WERI-Rb-1 (cell line): ENCODE measurements around the gene BGN.
A peak's percentile ranks its signal among the peaks of the same experiment; 100 is the strongest.

ENCODE experiments used
- DNase-seq: peaks from one replicate; pipeline ENCODE4 v3.0.0-alpha.2; 2020
- H3K27ac ChIP-seq: fragments of 250-450 bp; sonication (Bioruptor Pico); 2 replicates; pipeline ENCODE4 v1.5.1; 2020; ENCODE audit warnings: mild to moderate bottlenecking, moderate library complexity
- H3K27me3 ChIP-seq: fragments of 250-450 bp; sonication (Bioruptor Pico); 2 replicates; pipeline ENCODE4 v1.5.1; 2021; ENCODE audit warnings: mild to moderate bottlenecking, low read depth, moderate library complexity; ENCODE audit not compliant: insufficient read depth, severe bottlenecking
- H3K36me3 ChIP-seq: fragments of 250-450 bp; sonication (Bioruptor Pico); 2 replicates; pipeline ENCODE4 v1.5.1; 2020; ENCODE audit warnings: mild to moderate bottlenecking, moderate library complexity
- H3K4me3 ChIP-seq: 2 replicates; pipeline ENCODE4 v1.5.1; 2011; ENCODE audit warnings: low read depth, mild to moderate bottlenecking, control low read depth, low read length
- H3K9me3 ChIP-seq: fragments of 250-450 bp; sonication (Bioruptor Pico); 2 replicates; pipeline ENCODE4 v1.5.1; 2021; ENCODE audit warnings: mild to moderate bottlenecking, moderate library complexity; ENCODE audit not compliant: severe bottlenecking
- CTCF ChIP-seq: IDR thresholded peaks from 2 replicates; pipeline ENCODE4 v1.5.1; 2011; ENCODE audit warnings: low read depth, mild to moderate bottlenecking, control low read depth, inconsistent platforms, low read length

Gene BGN

GRCh38 chrX:153457827-153458466, 36.8 kb upstream of the BGN start:
- Histone ChIP-seq H3K27me3 (peaks cover 15% of the 10 kb centered on the region), H3K36me3 (peaks cover 42% of the 10 kb centered on the region), H3K4me3 (no peak overlapping the region), H3K27ac (no peak overlapping the region), H3K9me3 (no peaks in the 10 kb centered on the region)
- no peak for DNase-seq
- no peak for TF ChIP-seq CTCF

- H3K27me3 ChIP-seq = peaks cover 15% of the 10 kb centered on the region
- no peaks in the 10 kb centered on the region for H3K9me3 ChIP-seq
- no peak for DNase-seq
- H3K27ac ChIP-seq = no peak overlapping the region
- H3K36me3 ChIP-seq = peaks cover 42% of the 10 kb centered on the region
- TF ChIP-seq CTCF = no peak
- H3K4me3 ChIP-seq = no peak overlapping the region
Observed at GRCh38 chrX:153458476-153458875, 36.3 kb upstream of the BGN start.

GRCh38 chrX:153459986-153460385, 34.8 kb upstream of the BGN start:
- Histone ChIP-seq H3K4me3 (no peak overlapping the region), H3K27me3 (peaks cover 16% of the 10 kb centered on the region), H3K36me3 (peaks cover 44% of the 10 kb centered on the region), H3K9me3 (no peaks in the 10 kb centered on the region), H3K27ac (no peak overlapping the region)
- no peak for DNase-seq
- no peak for TF ChIP-seq CTCF

GRCh38 chrX:153460826-153461225, 34.0 kb upstream of the BGN start:
- Histone ChIP-seq H3K4me3 (no peak overlapping the region), H3K9me3 (no peaks in the 10 kb centered on the region), H3K27ac (no peak overlapping the region), H3K27me3 (peaks cover 13% of the 10 kb centered on the region), H3K36me3 (peaks cover 41% of the 10 kb centered on the region)
- TF ChIP-seq CTCF = peak; percentile 96
- peak; percentile 83 for DNase-seq

- no peak overlapping the region for H3K27ac ChIP-seq
- H3K9me3 ChIP-seq = no peaks in the 10 kb centered on the region
- peaks cover 16% of the 10 kb centered on the region for H3K27me3 ChIP-seq
- DNase-seq = no peak
- TF ChIP-seq CTCF = no peak
- peaks cover 42% of the 10 kb centered on the region for H3K36me3 ChIP-seq
- no peak overlapping the region for H3K4me3 ChIP-seq
Observed at GRCh38 chrX:153462291-153462690, 32.5 kb upstream of the BGN start.

- peaks cover 21% of the 10 kb centered on the region for H3K27me3 ChIP-seq
- peaks cover 49% of the 10 kb centered on the region for H3K36me3 ChIP-seq
- H3K27ac ChIP-seq = no peak overlapping the region
- TF ChIP-seq CTCF = no peak
- DNase-seq = no peak
- no peak overlapping the region for H3K4me3 ChIP-seq
- H3K9me3 ChIP-seq = no peaks in the 10 kb centered on the region
Observed at GRCh38 chrX:153463031-153463430, 31.7 kb upstream of the BGN start.
